ENCODE measurements around the gene THBS2.
A peak's percentile ranks its signal among the peaks of the same experiment; 100 is the strongest.
"Not testable (repeated sequence)": the region's sequence is repeated elsewhere in the genome, so short reads cannot be mapped to it uniquely, and the experiment has no call there.

THBS2 gene

DNA sequence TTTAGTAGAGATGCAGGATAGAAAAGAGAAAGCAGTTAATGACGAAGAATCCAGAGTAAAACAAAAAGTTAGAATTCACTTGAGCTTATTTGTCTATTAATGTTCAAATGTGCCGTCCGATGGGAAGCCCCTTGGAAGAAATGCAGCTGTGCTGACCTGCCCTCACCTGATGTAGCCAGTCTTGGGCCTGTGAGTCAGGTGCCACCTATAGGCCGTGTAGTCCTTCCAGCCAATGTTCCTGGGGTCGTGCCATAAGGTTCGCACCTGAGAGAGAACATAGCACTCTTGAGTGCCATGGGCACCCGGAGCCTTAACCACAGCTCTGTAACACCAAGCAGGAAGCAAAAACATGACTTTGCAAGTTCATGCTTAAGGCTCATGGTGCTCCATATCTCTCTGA lies 32.4 kb downstream of the THBS2 start:
- TF ChIP-seq, protein P1, sequence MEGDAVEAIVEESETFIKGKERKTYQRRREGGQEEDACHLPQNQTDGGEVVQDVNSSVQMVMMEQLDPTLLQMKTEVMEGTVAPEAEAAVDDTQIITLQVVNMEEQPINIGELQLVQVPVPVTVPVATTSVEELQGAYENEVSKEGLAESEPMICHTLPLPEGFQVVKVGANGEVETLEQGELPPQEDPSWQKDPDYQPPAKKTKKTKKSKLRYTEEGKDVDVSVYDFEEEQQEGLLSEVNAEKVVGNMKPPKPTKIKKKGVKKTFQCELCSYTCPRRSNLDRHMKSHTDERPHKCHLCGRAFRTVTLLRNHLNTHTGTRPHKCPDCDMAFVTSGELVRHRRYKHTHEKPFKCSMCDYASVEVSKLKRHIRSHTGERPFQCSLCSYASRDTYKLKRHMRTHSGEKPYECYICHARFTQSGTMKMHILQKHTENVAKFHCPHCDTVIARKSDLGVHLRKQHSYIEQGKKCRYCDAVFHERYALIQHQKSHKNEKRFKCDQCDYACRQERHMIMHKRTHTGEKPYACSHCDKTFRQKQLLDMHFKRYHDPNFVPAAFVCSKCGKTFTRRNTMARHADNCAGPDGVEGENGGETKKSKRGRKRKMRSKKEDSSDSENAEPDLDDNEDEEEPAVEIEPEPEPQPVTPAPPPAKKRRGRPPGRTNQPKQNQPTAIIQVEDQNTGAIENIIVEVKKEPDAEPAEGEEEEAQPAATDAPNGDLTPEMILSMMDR (IDR thresholded peaks at IDR 0.05; ENCODE audit: low read depth, low read length, missing control alignments): no peak
- H3K4me3 ChIP-seq (replicated peaks; ENCODE audit: low read depth, low read length): no peak overlapping the region

DNA sequence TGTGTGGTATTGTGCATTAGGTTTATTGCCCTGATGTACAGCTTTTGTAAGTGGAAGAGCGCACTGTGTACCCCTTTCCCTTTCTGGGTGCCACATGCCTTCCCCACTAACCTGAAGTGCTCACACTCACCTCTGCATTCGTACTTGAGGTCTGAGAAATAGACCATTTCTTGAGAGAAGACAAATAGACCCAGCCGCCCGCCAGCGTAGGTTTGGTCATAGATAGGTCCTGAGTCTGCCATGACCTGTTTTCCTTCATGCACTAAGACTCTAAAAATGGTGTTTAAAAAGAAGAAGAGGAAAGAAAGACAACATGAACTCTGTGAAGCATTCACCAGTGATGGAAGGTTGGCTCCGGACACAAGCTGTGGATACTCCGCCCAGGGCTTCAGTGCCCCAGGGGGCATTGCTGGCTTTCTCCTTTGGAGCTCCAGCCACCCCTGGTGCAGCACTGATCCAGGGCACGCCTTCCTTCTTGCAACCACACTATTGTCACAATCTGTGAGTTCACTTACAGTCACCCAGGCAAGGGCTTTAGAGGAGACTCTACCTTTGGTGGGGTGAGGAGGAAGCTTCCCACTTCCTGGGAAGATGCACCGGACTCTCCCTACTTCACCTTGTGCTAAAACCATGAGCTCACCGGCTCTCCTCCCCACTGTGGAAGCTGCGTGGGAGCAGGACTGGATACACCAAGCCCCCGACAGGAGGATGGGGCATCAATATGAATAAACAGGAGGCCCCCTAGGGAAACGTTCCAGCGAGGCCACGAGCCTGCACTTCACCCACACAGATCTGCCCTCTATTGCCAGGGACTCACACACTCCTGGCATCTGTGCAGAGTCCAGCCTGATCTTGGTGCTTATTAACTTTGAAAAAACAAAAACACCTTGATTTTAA lies 33.3 kb downstream of the THBS2 start:
- TF ChIP-seq, protein P1 (IDR thresholded peaks at IDR 0.05; ENCODE audit: low read depth, low read length, missing control alignments): no peak
- no peak for DNase-seq (ENCODE audit: extremely low read depth, low read depth)
- H3K4me3 ChIP-seq (replicated peaks; ENCODE audit: low read depth, low read length): no peak overlapping the region

More for the DNA sequence above, 32.4 kb downstream of the THBS2 start:
- no peak for DNase-seq (ENCODE audit: extremely low read depth, low read depth)

DNA sequence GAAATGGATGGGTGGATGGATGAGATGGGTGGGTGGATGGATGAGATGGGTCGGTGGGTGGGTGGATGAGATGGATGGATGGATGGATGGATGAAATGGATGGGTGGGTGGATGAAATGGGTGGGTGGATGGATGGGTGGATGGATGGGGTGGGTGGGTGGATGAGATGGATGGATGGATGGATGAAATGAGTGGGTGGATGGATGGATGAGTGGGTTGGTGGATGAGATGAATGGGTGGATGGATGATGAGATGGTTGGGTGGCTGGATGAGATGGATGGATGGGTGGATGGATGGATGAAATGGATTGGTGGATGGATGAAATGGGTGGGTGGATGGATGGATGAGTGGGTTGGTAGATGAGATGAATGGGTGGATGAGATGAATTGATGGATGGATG lies 35.7 kb downstream of the THBS2 start:
- TF ChIP-seq, protein P1 (IDR thresholded peaks at IDR 0.05; ENCODE audit: low read depth, low read length, missing control alignments): no peak
- DNase-seq (ENCODE audit: extremely low read depth, low read depth): no peak
- H3K4me3 ChIP-seq (replicated peaks; ENCODE audit: low read depth, low read length): no peak overlapping the region

DNA sequence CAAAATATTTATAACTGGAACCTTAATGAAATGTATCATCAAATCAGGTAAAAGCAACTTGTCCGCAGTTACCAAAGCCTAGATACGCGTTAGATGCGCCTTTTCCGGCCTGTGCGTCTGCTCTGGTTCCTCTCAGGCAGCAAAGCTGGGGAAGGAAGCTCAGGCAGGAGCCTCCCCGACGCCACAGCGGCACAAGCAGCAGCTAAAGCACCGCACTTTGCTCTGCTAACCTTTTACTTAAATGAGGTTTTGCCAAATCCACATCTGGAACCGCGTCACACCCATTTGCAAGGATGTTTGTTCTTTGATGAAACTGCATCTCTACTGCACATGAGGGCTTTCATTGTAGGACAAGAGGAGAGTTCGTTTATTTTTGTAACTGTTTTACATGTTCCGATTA lies 36.8 kb downstream of the THBS2 start:
- no peak for DNase-seq (ENCODE audit: extremely low read depth, low read depth)
- H3K4me3 ChIP-seq (replicated peaks; ENCODE audit: low read depth, low read length): no peak overlapping the region
- TF ChIP-seq, protein P1 (IDR thresholded peaks at IDR 0.05; ENCODE audit: low read depth, low read length, missing control alignments): no peak

DNA sequence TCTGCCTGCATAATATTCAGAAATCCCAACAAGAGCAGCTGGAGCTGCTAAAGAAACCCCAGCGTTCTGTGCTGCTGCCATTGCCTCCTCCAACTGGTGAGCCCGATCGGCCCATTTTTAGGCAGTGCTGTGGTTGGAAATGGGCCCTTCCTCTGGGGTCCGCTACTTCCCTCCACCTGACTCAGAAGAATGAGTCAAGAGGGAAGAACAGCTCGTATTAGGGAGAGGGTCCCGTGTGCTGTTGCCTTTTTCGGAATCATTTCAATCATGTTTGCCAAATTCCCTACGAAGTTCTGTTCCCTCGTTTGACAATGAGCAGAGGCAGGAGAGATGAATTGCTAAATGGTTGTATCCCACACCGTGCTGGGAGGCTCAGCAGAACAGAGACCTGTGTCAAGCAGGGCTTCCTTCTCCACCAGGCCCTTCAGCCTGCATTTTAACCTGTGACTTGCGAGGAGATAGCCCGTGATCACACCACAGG lies 38.4 kb downstream of the THBS2 start:
- no peak for DNase-seq (ENCODE audit: extremely low read depth, low read depth)
- TF ChIP-seq, protein P1 (IDR thresholded peaks at IDR 0.05; ENCODE audit: low read depth, low read length, missing control alignments): no peak
- H3K4me3 ChIP-seq (replicated peaks; ENCODE audit: low read depth, low read length): no peak overlapping the region

DNA sequence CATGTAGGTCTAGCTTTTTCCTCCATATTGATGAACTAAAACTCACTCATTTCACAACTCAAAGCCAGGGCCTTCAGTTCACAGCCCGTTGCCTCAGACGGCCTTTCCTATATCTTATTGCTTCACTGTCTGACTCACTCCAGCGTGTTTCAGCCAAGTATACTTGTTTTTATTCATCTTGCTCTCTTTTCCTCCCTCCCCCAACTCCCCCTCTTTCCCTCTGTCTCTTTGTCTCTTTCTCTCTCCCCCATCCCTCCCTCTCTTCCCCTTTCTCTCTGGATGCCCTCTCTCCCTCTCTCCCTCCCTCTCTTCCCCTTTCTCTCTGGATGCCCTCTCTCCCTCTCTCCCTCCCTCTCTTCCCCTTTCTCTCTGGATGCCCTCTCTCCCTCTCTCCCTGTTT lies 38.9 kb downstream of the THBS2 start:
- DNase-seq (ENCODE audit: extremely low read depth, low read depth): peak; percentile 53
- not testable (repeated sequence) for H3K4me3 ChIP-seq (replicated peaks; ENCODE audit: low read depth, low read length)

DNA sequence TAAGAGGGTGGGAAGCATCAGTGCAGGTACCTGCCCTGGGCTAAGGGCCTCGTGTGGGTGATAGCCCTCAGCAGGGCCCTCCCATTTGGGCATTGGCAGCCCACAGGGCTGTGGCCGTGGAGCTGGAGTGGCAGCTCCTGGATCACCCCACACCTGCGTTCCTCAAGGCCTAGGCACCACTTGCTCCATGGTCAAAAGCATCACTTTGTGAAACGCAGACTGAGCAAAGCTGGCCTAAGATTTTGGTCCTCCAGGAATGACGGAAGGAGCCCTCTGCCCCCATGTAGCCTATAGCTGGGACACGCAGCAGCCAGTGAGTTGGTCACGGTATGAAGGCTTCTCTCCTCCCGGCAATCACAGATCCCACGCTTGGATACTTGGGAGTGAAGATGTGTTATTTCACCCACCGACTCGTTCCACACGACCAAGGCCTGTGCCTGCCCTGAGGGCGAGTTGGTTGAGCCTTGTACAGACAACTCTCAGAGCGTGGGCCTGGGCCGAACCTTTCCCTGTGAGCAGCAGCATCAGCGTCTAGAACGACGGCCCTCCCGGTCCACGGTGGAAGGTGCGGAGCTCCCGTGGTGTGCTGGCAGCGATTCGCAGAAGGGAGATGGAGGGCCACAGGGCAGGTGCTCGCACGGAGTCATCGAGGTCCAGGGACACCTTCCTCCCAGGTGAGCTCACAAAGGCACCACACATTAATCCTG lies 39.7 kb downstream of the THBS2 start:
- TF ChIP-seq, protein P1 (IDR thresholded peaks at IDR 0.05; ENCODE audit: low read depth, low read length, missing control alignments): no peak
- H3K4me3 ChIP-seq (replicated peaks; ENCODE audit: low read depth, low read length): no peak overlapping the region
- no peak for DNase-seq (ENCODE audit: extremely low read depth, low read depth)
